ENCODE measurements around the gene DRC1.
"Not testable (repeated sequence)": the region's sequence is repeated elsewhere in the genome, so short reads cannot be mapped to it uniquely, and the experiment has no call there.

DRC1 gene

DNA sequence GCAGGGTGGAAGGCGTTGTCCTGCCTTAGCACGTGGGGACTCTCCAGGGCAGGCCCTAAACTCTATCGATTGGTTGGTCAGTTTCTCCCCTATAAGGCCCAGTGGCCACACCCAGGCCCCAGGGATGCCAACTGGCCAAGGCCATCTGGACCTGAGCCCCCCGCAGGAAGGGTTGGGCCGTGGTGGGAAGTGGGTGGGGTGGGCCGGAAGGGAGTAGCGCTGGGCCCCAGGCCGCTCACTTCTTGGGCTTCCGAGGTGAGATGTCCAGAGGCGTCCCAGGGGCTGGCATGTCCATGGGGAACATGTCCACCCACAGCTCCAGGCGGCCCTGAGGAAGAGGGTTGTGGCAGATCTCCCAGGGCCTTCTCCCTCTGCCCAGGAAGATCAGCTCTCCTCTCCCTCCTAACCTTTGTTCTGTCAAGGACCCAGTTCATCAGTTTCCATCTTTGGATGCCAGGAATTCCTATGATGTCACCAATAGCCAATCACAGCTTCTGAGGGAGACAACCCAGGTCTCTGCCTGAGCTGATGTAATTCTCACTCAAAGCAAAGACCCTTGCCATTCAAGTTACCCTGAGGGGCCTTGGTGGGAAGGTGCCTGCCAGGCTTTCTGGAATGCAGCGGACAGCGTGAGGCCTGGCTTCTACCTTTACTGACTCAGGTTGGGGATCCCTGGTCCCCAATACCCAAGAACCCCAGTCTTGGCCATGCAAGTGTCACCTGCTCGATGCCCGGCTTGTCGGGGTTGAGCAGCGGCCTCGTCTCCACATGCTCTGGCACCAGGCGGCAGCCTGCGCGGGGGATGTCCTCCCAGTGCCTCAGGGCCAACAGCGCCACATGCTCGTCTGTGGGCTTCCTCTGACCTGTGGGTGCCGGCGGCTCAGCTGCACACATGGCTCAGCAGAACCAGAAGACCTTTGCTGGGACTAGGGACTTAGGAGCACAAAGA is 61.8 kb downstream of the DRC1 start:
- DNase-seq (ENCODE audit: low read depth, low spot score): no peak

DNA sequence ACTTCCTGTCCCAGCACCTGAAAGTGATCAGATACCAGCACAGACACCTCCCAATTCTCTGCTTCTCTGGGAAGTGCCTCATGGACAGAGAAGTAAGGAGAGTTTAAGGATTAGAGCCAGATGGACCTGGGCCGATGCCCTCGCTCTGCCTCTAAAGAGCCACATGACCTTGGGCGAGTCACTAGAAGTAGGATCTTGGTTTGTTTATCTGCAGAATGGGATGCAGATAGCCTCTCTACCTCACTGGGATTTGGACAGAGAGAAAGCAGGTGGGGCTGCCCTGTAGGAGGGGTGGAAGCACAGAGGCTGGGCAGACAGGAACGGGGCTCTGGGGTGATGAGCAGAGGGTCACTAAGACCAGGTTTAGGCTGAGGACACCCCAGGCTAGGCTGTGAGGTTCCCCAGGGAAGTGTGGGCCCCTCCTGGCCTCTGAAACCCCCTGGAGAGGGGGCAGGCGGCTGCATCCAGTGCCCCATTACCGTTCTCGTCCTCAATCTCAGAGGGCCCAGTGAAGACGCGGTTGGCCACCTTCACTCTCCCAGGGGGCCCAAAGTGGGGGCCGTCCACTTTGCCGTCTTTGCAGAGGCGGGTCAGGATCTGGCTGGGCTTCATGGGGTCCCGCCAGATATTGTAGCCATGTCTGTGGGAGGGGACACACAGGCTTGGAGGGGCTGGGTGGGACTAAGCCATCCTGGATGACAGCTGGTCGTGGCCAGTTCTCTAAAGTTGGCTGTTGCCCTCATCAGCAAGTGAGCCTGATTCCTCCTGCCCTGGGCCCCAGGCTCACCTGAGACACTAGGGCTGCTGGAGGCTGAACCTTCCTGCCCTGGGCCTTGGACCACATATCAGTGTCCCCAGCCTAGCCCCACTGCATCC is 62.9 kb downstream of the DRC1 start:
- DNase-seq (ENCODE audit: low read depth, low spot score): no peak

DNA sequence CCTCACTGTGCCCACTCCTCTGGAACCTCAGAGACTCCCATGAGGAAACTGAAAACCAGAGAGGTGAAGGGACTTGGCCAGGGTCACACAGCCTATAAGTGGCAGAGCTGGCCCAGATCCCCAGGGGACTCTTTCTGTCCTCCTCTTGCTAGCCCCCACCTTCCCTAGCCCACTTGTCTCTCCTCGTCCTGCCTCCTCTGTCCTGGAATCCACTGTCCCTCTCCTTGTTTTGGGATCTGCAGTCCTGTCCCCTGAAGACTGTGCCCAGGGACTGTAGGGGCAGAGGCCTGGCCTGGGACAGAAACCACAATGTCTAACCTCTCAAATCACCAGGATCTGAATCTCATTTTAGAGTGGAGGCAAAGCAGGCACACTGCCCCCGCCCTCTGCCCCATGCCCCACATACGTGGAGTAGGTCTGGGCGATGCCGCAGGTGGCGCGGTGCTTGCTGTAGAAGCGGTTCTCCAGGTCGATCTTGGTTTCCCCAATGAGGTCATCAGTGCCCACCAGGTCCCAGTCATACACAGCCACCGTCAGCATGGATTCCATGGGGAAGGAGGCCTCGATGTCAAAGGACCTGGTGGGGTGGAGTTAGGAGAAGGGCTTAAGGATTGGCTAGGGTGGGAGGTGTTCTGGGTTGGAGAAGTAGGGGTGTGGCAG is 63.7 kb downstream of the DRC1 start:
- DNase-seq (ENCODE audit: low read depth, low spot score): no peak

DNA sequence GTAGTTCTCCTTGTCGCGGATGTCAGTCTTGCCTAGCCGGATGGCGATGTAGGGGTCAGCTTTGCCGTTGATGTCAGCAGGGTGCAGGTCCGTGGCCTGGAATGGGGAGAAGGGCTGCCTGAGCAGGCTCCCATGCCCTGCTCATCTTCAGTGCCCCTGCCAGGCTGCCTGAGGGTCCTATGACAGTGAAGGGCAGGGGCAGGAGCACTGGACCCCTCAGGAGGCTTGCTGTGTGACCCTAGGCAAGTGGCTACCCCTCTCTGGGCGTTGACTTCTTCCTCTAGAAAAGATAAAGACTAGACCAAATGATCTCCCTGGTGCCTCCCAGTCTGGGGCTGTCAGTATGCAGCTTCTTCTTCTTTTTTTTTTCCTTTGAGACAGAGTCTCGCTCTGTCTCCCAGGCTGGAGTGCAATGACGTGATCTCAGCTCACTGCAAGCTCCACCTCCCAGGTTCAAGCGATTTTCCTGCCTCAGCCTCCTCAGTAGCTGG is 64.3 kb downstream of the DRC1 start:
- DNase-seq (ENCODE audit: low read depth, low spot score): no peak

DNA sequence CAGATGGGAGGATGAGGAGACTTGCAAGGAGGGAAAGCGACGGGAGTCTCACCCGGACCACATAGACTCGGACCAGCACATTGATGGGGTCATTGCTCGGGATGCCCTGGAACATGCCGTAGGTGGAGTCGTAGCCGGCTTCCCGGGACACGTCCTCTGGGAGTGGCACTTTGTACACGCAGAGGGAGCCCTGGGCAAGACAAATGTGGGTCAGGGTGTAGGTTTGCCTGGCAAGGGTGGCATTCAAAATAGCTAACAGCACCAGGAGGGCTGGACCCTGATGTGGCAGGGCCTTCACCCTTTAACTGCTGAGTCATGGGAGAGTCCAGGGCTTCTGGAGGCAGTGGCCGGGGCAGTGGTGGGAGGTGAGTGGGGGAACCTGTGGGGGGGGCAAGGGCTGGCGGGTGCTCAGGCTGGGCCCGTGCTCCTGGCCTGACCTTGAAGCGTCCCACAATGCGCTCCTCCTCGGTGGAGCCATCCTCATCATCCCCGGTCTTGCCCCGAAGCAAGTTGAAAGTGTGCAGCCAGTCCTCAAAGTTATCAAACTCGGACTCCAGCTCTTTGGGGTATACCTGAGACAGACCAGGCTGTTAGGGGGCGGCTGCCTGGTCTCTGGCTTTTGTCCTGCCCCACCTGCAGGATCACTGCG is 65.1 kb downstream of the DRC1 start:
- no peak for DNase-seq (ENCODE audit: low read depth, low spot score)

DNA sequence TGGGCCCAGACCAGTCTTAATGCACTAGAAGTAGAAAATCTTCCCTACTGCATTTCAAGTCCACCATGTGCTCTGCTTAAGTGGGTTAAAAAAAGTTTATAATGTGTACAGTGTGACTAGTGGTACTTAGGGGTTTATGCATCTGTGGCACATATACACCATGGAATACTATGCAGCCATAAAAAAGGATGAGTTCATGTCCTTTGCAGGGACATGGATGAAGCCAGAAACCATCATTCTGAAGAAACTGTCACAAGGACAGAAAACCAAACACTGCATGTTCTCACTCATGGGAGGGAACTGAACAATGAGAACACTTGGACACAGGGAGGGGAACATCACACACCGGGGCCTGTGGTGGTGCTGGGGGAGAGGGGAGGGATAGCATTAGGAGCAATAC is 66.8 kb downstream of the DRC1 start:
- not testable (repeated sequence) for DNase-seq (ENCODE audit: low read depth, low spot score)

DNA sequence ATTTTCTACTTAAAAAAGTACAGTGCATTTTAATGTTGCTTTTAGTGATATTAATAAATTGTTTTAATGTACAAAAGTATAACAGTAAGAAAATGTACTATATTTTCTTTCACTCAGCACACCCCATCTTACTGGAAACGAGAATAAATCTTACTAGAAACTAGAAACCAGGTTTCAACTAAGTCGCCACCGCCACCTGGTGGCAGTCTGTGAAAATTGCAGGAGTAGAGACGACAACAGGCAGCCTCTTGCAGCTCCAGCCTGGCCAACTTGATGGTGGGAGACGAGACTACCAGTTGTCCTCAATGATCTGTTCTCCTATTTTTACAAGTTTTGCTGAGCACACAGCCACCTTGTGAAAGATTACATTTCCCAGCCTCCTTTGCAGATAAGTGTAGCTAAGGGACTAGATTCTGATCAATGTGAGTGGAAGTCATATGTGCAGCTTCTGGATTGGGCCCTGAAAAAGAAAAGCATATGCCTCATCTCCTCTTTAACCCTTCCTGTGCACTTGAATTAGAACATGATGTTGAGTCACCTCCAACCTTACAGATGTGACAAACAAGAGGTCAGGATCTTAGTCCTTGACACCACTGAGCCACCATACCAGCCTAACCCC is 67.5 kb downstream of the DRC1 start:
- DNase-seq (ENCODE audit: low read depth, low spot score): peak; percentile 18

DNA sequence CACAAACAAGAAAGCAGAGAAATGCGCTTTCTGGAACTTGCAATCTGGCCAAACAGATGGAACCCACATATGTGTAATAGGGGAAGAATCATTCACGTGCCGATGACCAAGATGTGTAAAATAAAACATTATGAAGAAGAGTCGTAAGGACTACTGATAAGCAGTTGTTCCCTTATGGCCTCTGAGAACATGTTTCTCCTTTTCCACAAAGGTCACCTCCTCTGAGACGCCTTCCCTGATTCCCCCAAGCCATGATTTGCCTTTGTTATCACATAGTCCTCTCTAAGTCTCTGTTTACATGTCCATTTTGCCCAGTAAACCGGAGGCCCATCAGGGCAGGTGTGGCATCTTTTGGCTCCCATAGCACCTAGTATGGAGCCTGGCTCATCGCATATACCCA is 68.2 kb downstream of the DRC1 start:
- DNase-seq (ENCODE audit: low read depth, low spot score): no peak

DNA sequence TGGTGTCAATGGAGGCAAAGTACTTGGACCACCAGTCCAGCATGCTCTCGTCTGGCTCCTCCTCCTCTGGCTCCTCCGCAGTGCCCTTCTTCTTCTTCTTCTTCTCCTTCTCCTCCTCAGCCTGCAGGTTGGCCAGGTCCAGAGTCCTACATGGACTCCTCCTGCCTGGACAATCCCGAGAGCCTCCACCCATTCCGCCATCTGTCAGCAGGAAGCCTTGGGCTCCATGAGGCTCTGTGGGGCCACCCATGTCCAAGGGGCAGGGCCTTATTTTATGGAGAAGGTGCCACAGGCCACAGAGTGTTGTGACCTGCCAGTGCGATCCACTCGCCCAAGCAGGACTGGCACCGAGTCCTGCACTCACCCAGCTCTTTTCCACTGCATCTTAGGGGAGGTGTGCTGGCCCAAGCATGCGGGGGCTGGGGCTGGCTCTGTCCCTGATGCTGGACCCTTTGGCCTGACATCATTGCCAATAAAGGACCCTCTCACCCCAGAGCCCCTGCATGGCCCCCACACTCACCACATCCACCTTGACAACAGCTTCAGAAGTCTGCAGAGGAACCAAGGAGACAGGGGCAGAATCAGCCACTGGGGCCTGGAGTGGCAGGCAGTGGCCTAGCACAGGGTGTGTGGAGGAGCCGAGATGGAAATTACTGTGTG is 69.0 kb downstream of the DRC1 start:
- no peak for DNase-seq (ENCODE audit: low read depth, low spot score)

DNA sequence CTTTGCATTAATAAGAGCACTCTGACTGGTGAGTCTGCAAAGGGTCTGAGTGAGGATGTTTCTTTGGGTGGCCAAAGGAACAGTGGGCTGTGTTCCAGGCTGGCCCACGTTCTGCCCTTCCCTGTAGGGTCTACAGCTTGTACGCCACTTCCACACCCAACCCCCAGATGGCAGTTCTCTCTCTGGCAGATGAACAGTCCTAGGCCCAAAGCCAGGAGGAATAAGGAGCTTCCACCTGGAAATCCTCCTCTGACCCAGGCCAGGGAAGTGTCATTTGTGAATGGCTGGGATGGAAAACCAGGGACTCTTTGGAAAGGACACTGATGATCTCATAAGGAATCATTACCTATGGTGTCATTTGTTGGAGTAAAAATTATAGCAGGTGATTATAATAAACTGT is 69.6 kb downstream of the DRC1 start:
- no peak for DNase-seq (ENCODE audit: low read depth, low spot score)

DNA sequence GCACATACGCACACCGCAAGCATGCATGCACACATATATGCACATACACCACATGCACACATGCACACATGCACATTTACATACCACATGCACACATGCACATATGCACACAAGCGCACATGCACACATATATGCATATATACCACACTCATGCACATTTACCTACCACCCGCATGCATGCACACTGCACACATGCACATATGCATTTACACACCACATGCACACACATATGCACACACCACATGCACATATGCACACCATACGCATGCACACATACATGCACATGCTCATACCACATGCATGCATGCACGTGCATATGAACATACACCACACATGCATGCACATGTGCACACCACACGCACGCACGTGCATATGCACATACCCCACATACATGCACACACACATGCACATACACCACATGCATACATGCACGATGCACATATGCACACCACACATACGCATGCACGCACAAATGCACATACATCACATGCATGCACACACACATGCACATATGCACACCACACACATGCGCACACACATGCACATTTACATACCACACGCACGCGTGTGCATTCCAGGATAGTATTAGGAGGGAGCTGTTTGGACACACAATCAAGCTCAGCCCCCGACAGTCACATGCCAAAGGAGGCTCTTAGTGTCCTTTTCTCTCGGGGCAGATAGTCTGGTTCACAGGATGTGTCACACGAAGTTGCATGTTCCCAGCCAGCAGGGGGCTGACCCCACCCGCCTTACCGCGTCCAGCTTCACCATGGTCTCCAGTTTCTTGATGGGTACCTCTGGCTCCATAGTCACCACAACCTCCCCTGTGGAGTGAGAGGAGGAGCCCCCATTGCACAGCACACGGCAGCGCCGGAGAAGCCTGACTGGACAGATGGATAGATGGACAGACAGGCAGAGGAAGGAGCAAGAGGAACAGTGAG is 70.3 kb downstream of the DRC1 start:
- DNase-seq (ENCODE audit: low read depth, low spot score): no peak

DNA sequence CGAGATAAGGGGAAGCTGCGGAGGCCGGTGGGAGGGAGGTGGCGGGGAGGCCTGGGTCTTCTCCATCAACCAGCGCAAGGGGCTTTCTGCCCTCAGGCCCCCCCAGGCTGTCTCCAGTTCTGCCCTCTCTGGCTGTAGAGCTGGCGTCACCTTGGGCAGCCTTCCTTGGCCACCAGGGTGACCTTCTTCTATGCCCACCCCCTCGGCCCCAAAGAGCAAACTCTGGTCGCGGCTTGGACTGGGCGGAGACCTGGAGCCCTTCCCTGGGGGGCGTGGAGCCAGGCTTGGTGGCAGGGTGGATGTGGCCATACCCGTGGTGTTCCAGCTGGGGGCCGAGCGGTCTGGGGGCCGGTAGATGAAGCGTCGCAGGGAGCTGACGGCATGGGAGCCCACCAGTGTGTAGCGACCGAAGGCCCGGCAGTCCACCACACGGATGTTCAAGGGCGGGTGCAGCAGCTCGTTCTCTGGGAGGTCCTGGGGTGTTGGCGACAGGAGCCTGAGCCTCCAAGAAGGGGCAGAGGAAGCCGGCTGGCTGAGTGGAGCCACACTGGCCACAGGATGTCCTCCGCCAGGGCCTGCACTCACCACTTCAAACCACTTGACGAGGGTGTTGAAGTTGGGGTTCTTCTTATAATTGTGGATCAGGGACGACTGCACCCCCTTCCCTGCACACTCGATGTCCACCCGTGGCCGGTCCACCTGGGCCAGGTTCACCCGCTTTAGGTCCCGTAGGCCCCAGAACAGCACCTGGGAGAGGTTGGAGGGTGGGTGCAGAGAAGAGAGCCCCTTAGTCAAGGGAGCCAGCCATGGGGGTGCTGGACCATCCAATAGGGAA is 71.3 kb downstream of the DRC1 start:
- DNase-seq (ENCODE audit: low read depth, low spot score): no peak

DNA sequence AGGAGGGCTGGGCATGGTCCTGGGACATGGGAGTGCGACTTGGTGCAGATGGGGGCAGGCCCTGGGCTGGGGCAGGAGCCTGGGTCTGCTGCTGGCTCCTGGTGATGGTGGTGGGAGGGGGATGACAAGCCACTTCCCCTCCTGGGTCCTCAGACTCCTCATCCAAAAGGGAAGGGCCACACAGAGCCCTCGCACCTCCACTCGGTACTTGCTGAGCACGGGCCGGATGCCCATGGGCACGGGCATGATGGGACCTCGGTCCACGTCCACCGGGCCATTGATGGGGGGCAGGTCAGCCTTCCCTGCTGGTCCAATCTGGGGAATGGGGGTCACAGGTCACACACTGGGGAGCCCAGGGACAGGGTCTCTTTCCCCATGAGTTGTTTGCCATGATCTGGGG is 72.1 kb downstream of the DRC1 start:
- DNase-seq (ENCODE audit: low read depth, low spot score): no peak

DNA sequence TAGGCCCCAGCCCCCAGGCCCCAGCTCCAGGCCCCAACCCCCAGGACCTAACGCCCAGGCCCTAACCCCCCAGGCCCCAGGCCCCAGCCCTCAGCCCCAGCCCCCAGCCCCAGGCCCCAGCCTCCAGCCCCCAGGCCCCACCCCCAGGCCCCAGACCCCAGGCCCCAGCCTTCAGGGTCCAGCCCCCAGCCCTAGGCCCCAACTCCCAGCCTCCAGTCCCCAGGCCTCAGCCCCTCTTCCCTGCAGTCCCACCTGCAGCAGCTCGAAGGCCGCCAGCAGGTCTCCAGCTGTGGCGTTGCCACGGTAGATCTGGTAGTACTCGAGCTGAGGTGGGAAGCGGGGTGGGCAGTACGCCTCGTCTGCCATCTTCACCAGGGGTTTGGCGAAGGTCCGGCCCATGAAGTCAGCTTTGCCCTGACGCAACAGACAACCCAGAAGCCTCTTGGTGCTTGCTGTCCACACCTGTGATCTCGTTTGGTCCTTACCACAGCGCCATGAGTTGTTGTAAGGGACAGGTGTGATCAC is 72.6 kb downstream of the DRC1 start:
- DNase-seq (ENCODE audit: low read depth, low spot score): no peak

DNA sequence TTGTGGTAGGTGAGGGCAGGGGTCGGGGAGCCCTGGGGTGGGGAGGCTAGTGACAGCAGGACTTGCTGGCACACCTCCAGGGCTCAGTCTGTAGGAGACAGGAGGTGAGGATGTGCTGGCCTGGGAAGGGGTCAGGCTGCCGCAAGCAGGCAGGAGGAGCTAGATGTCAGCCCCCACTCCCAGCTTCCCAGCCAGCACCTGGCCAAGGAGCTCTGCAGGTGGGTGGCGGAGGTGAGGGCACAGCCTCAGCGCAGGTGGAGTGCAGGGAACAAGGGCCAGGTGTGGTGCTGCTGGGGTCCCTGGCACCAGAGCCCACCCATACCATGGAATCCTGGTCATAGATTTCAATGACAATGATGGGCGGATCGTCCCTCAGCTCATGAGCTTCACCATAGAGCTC is 73.3 kb downstream of the DRC1 start:
- DNase-seq (ENCODE audit: low read depth, low spot score): no peak

DNA sequence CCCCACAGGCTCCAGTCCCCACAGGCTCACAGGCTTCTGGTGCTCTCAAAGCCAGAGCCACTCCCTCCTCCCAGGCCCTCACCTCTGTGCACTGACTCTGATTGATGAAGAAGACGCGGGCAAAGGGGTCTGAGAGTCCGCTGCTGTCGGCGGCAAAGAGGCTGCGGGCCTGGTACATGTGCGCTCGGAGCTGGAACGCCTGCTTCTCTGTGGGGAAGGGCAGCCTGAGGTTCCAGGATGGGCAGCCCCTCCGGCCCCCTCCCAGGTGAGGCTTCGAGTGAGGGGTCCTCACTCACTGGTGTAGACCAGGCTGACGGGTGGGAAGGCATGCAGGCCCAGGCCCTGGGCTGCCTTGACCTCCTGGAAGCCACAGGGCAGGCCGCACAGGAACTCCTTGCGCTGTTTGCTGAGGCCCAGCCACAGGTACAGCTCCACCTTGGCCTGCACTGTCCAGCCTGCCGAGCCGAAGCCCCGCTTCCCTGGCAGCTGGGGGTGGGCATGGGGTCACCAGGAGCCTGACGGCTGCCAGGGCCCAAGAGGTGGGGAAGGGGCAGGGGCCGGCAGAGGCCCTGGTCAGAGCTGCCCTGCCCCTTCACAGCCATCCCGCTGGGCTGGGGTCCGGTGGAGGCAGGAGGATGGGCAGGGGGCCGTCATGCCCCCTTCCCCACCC is 74.2 kb downstream of the DRC1 start:
- no peak for DNase-seq (ENCODE audit: low read depth, low spot score)

DNA sequence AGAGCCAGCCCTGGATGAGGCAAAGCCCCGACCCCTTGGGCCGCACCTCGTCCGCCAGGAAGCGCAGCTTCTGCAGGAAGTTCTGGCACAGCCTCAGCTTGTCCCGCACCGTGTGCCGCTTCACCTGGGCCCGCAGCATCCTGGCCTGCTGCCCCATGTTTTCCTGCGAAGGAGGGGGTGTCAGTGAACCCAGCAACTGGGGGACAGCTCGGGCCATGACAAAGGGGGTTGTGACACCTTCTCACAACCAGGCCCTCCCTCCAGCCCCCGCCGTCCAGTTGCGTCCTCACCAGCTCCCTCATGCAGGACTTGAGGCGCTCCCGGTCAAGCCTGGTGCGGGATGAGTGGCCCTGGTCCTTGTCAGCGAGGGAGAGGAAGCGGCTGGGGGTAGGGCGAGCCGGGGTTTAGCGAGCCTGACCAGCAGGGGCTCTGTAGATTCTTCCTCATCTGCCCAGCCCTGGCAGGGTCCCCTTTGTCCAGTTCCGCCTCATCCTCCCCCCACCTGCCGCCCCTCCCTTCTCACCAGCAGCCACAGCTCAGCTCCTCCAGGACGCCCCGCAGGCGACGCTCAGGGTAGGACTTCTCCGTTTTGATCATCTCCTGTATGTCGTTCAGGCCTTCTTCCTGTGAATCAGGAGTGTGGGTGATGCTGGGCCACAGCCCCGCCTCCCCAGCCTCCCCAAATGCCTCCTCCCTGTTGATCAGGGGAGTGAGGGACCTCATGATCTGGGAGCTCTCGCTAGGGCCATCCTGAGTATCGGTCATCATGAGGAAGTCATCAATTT is 75.6 kb downstream of the DRC1 start:
- no peak for DNase-seq (ENCODE audit: low read depth, low spot score)
